CD4-positive, alpha-beta T cell (primary cell): ENCODE results near the gene DNER. TPM values are rescaled to one million over a fixed set of nuclear protein-coding genes. Genes with fewer than 3 reads are reported as not detected.
A peak's percentile ranks its signal among the peaks of the same experiment; 100 is the strongest.

Experiments used
- ATAC-seq: fragments of 200-7000 bp; cut with Tn5 transposase; one replicate; pipeline ENCODE4 v1.10.0; 2022; ENCODE audit warnings: mild to moderate bottlenecking; ENCODE audit not compliant: poor library complexity
- CTCF ChIA-PET: fragments of 350-600 bp; sonication (Branson Sonifier 250); formaldehyde crosslinking; loops from one replicate; lab custom pipeline; 2021; ENCODE audit warnings: antibody characterized with exemption, inconsistent platforms; lab: Charles Lee
- POLR2A ChIA-PET: fragments of 350-600 bp; sonication (Branson Sonifier 250); formaldehyde crosslinking; loops from one replicate; lab custom pipeline; 2021; ENCODE audit warnings: antibody characterized with exemption, inconsistent platforms; lab: Charles Lee
- DNase-seq, 14 experiments: peaks; one replicate each; pipeline ENCODE4 v3.0.0-alpha.2; 2013 to 2020; ENCODE audit warnings: mixed read lengths in 2 of 14
- H3K27ac ChIP-seq, 2 donors: one replicate each; pipeline versions ENCODE4 v1.5.1 to v1.7.0; 2013; ENCODE audit warnings: low read length in 2 of 2, low read depth in 1 of 2, mild to moderate bottlenecking in 1 of 2
- H3K27me3 ChIP-seq, 2 experiments: 1 replicate in 1 of 2; 2 replicates in 1 of 2; pipeline versions ENCODE4 v1.6.1 to v1.7.0; 2013; ENCODE audit warnings: low read length in 2 of 2, control low read depth in 1 of 2, mild to moderate bottlenecking in 1 of 2, moderate library complexity in 1 of 2; ENCODE audit not compliant: insufficient read depth in 2 of 2, control insufficient read depth in 1 of 2
- H3K36me3 ChIP-seq: one replicate; pipeline ENCODE4 v1.6.1; 2013; ENCODE audit warnings: low read length, control low read depth; ENCODE audit not compliant: insufficient read depth
- H3K4me1 ChIP-seq: one replicate; pipeline ENCODE4 v1.6.1; 2013; ENCODE audit warnings: low read length, control low read depth; ENCODE audit not compliant: insufficient read depth
- H3K4me3 ChIP-seq: one replicate; pipeline ENCODE4 v1.5.1; 2013; ENCODE audit warnings: mild to moderate bottlenecking, low read length, moderate library complexity
- H3K9me3 ChIP-seq, 2 experiments: 1 replicate in 1 of 2; 2 replicates in 1 of 2; pipeline versions ENCODE4 v1.6.1 to v1.7.0; 2013; ENCODE audit warnings: low read length in 2 of 2, mild to moderate bottlenecking in 2 of 2, control low read depth in 1 of 2, moderate library complexity in 1 of 2; ENCODE audit not compliant: control insufficient read depth in 1 of 2, insufficient read depth in 1 of 2
- H3K27ac Mint-ChIP-seq: one replicate; pipeline ENCODE4 v1.8.0; 2020; ENCODE audit warnings: mixed read lengths
- H3K27me3 Mint-ChIP-seq: one replicate; pipeline ENCODE4 v1.8.0; 2021; ENCODE audit warnings: mixed read lengths
- H3K36me3 Mint-ChIP-seq: one replicate; pipeline ENCODE4 v1.8.0; 2021; ENCODE audit warnings: low read depth, mixed read lengths
- H3K4me1 Mint-ChIP-seq: one replicate; pipeline ENCODE4 v1.8.0; 2021; ENCODE audit warnings: low read depth, mixed read lengths
- H3K4me3 Mint-ChIP-seq: one replicate; pipeline ENCODE4 v1.8.0; 2020; ENCODE audit warnings: mild to moderate bottlenecking, mixed read lengths
- H3K9me3 Mint-ChIP-seq: one replicate; pipeline ENCODE4 v1.8.0; 2020; ENCODE audit warnings: mixed read lengths
- CTCF ChIP-seq: fragments of 200-600 bp; IDR thresholded peaks from one replicate; pipeline ENCODE4 v1.8.0; 2022; ENCODE audit warnings: antibody characterized with exemption, mild to moderate bottlenecking
- intact Hi-C, 2 experiments: fragments of 100-400 bp; cut with DNase I in 1 of 2; cut with micrococcal nuclease in 1 of 2; formaldehyde crosslinking; loops; one replicate each; pipeline versions ENCODE4 v1.15.1 to v1.9.0; 2023 to 2025; cut with DNase I, micrococcal nuclease
- total RNA-seq, 174 experiments: library from RNA in 2 of 174; stranded (reverse) in 2 of 174; gene quantifications; one replicate each; pipeline ENCODE4 v1.2.3 and lab custom pipeline; 2021 to 2026

DNER gene
- total RNA-seq, 2 experiments from 2014 or later = not detected

GRCh38 chr2:229718057-229718456, 3.7 kb upstream of the DNER start:
- ATAC-seq (no peak), DNase-seq (no peak)
- peaks cover 0 to 9% of the 10 kb centered on the region in 2 experiments for H3K9me3 ChIP-seq
- no peak overlapping the region for H3K4me3 ChIP-seq
- intact Hi-C loops = loop anchor here in 1 of 2 experiments (5.0 kb wide), 1 partner anchor 1831 kb away; no protein-coding TSS in a partner anchor
- POLR2A ChIA-PET = no interaction called here
- CTCF ChIA-PET = no interaction called here
- H3K4me1 ChIP-seq = peaks cover 25% of the 10 kb centered on the region
- Mint-ChIP-seq H3K36me3 (no peaks in the 10 kb centered on the region), H3K9me3 (no peaks in the 10 kb centered on the region), H3K4me1 (peaks cover 17% of the 10 kb centered on the region), H3K27me3 (peaks cover 65% of the 10 kb centered on the region), H3K4me3 (no peak overlapping the region), H3K27ac (no peak overlapping the region)
- TF ChIP-seq CTCF = no peak
- no peak overlapping the region for H3K27ac ChIP-seq
- H3K27me3 ChIP-seq = peaks cover 24 to 43% of the 10 kb centered on the region in 2 experiments
- no peaks in the 10 kb centered on the region for H3K36me3 ChIP-seq

DNA sequence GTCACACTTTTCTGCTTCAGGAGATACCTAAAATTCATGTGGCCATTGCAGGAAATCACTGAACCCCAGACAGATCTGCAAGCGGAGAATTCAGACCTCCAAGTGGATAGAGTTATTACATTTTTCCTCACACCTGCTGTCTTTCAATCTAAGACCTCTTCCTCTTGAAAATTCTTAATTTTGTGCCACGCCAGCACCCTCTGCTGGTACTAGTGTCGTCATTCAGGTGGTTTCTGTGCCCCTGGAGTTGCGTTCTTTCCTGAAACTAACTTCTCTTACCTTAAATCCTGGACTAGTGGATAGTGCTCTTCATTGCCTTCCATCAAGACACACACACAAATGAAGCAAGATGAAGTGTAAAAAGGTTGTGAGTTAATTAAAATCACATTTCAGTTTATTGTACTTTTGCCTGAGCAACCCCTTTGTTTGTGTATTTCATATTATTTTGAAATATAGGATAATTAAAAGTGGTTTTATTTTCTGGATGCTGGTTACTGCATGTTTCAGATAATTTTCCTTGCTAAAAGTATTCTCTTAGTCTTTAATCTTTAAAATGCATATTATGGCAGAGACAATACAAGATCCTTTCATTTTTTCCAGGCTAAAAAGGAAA, 1.6 kb upstream of the DNER start:
- peak; percentile 58 for TF ChIP-seq CTCF
- intact Hi-C loops = loop anchor here in 1 of 2 experiments (5.0 kb wide), 1 partner anchor 1829 kb away; no protein-coding TSS in a partner anchor
- no peaks in the 10 kb centered on the region for H3K36me3 ChIP-seq
- CTCF ChIA-PET = no interaction called here
- H3K4me1 ChIP-seq = peaks cover 25% of the 10 kb centered on the region
- DNase-seq = peak in 5 of 14 experiments; percentile 23 to 45 (median 34)
- peaks cover 9 to 10% of the 10 kb centered on the region in 2 experiments for H3K9me3 ChIP-seq
- H3K4me3 ChIP-seq = no peak overlapping the region
- Mint-ChIP-seq H3K27ac (no peak overlapping the region), H3K4me3 (peak overlapping the region; percentile 49), H3K9me3 (peaks cover 3% of the 10 kb centered on the region), H3K27me3 (peaks cover 78% of the 10 kb centered on the region), H3K36me3 (no peaks in the 10 kb centered on the region), H3K4me1 (peaks cover 20% of the 10 kb centered on the region)
- H3K27me3 ChIP-seq = peaks cover 42 to 63% of the 10 kb centered on the region in 2 experiments
- POLR2A ChIA-PET = no interaction called here
- peak; percentile 37 for ATAC-seq
- no peak overlapping the region for H3K27ac ChIP-seq

GRCh38 chr2:229714736-229715541, 584 bp upstream of the DNER start:
- ATAC-seq (peak; percentile 30), DNase-seq (peak in 5 of 14 experiments; percentile 2 to 46 (median 38))
- Histone ChIP-seq H3K36me3 (no peaks in the 10 kb centered on the region), H3K27me3 (peaks cover 50 to 66% of the 10 kb centered on the region in 2 experiments), H3K4me3 (peak overlapping the region; percentile 28), H3K4me1 (peaks cover 25% of the 10 kb centered on the region), H3K9me3 (peaks cover 9 to 10% of the 10 kb centered on the region in 2 experiments), H3K27ac (no peak overlapping the region)
- Mint-ChIP-seq H3K9me3 (peaks cover 3% of the 10 kb centered on the region), H3K4me1 (peaks cover 20% of the 10 kb centered on the region), H3K36me3 (no peaks in the 10 kb centered on the region), H3K27ac (no peak overlapping the region), H3K27me3 (peaks cover 83% of the 10 kb centered on the region), H3K4me3 (peak overlapping the region; percentile 49)
- POLR2A ChIA-PET = no interaction called here
- CTCF ChIA-PET = no interaction called here
- no peak for TF ChIP-seq CTCF
- intact Hi-C loops = loop anchor here in 1 of 2 experiments (5.0 kb wide), 1 partner anchor 1828 kb away; no protein-coding TSS in a partner anchor
